Astrocyte (in vitro differentiated cells and primary cell): Measurements from ENCODE around the gene KLF11.

Experiments
- EZH2 ChIP-seq: IDR thresholded peaks from 2 replicates; pipeline ENCODE4 v1.6.1; 2012; ENCODE audit warnings: mild to moderate bottlenecking, low read length, inconsistent platforms; ENCODE audit not compliant: insufficient read depth
- TF ChIP-seq, protein P1 (sequence below): IDR thresholded peaks from 2 replicates; pipeline ENCODE4 v1.5.1; 2011; ENCODE audit warnings: low read depth, mild to moderate bottlenecking, inconsistent platforms, low read length, moderate library complexity; ENCODE audit not compliant: insufficient read depth

DNA sequence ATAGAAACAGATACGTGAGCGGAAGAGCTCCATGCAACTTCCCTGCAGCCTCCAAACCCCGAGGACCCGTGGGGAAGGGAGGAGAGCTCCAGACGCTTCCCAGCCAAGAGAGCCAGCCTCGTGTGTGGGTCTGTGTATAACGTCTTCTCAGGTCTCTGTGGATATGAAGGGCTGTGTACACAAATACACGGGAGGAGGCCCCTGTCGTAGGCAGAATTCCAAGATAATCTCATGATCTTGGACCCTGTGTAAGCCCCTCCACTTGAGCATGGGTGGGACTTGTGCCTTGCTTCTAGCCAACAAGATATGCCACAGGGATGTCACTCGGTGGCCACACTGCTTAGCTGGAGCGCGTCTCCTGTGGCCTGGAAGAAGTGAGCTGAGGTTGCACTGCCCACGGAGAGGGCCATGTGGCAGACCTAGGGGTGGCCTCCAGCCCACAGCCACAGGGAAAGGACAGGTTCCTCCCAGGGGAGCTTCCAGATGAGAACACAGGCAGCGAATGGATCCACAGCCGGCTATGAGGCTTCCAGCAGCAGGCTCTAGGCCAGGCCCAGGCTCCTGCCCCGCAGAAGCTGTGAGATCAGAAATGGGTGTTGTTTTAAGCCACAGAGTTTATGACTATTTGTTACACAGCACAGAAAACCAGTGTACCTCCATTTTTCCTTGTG lies 15.6 kb upstream of the KLF11 start:
- TF ChIP-seq, protein P1, sequence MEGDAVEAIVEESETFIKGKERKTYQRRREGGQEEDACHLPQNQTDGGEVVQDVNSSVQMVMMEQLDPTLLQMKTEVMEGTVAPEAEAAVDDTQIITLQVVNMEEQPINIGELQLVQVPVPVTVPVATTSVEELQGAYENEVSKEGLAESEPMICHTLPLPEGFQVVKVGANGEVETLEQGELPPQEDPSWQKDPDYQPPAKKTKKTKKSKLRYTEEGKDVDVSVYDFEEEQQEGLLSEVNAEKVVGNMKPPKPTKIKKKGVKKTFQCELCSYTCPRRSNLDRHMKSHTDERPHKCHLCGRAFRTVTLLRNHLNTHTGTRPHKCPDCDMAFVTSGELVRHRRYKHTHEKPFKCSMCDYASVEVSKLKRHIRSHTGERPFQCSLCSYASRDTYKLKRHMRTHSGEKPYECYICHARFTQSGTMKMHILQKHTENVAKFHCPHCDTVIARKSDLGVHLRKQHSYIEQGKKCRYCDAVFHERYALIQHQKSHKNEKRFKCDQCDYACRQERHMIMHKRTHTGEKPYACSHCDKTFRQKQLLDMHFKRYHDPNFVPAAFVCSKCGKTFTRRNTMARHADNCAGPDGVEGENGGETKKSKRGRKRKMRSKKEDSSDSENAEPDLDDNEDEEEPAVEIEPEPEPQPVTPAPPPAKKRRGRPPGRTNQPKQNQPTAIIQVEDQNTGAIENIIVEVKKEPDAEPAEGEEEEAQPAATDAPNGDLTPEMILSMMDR, result no peak
- no peak for TF ChIP-seq EZH2
